Measurements from ENCODE around the gene ANKMY1.

DNA sequence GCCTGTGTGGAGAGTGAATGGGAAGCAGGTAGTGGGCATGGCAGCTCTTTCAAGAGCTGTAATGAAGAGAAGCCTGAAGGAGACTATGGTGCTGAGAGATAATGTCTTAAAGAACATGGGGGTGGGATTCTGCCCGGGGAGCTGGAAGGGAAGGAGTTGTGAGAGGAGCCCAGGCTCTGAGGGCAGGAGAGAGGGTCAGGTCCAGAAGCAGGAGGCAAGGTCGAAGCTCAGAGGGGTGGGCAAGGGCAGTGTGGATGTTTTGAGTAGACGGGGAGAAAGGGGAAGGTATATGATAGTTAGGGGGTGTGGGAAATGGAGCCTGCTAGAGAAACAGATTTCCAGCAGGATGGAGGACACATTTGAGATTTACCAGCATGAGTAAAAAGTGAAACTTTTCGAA lies 30.9 kb upstream of the ANKMY1 start:
- TF ChIP-seq, protein P1, sequence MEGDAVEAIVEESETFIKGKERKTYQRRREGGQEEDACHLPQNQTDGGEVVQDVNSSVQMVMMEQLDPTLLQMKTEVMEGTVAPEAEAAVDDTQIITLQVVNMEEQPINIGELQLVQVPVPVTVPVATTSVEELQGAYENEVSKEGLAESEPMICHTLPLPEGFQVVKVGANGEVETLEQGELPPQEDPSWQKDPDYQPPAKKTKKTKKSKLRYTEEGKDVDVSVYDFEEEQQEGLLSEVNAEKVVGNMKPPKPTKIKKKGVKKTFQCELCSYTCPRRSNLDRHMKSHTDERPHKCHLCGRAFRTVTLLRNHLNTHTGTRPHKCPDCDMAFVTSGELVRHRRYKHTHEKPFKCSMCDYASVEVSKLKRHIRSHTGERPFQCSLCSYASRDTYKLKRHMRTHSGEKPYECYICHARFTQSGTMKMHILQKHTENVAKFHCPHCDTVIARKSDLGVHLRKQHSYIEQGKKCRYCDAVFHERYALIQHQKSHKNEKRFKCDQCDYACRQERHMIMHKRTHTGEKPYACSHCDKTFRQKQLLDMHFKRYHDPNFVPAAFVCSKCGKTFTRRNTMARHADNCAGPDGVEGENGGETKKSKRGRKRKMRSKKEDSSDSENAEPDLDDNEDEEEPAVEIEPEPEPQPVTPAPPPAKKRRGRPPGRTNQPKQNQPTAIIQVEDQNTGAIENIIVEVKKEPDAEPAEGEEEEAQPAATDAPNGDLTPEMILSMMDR (IDR thresholded peaks at IDR 0.05; ENCODE audit: low read depth, low read length), result no peak
- TF ChIP-seq EZH2phosphoT487 (IDR thresholded peaks at IDR 0.05; ENCODE audit: low read depth), result no peak

Data from OCI-LY3 (cell line).